B cell (primary cell): ENCODE results near the gene UXT. TPM values are rescaled to one million over a fixed set of nuclear protein-coding genes. Genes with fewer than 3 reads are reported as not detected.

Source experiments
- ATAC-seq: fragments of 200-7000 bp; cut with Tn5 transposase; one replicate; pipeline ENCODE4 v1.10.0; 2021; ENCODE audit warnings: low read depth, mild to moderate bottlenecking, moderate number of reproducible peaks, moderate library complexity
- CTCF ChIA-PET: fragments of 350-600 bp; sonication (Branson Sonifier 250); formaldehyde crosslinking; loops from one replicate; lab custom pipeline; 2021; ENCODE audit warnings: antibody characterized with exemption, inconsistent platforms; lab: Charles Lee
- POLR2A ChIA-PET: fragments of 350-600 bp; sonication (Branson Sonifier 250); formaldehyde crosslinking; loops from one replicate; lab custom pipeline; 2021; ENCODE audit warnings: antibody characterized with exemption; lab: Charles Lee
- DNase-seq: peaks from one replicate; pipeline ENCODE4 v3.0.0; 2013
- H2AFZ ChIP-seq: 2 replicates; pipeline ENCODE4 v1.6.1; 2012; ENCODE audit warnings: mild to moderate bottlenecking, low read depth, low read length; ENCODE audit not compliant: insufficient read depth, poor library complexity, severe bottlenecking
- H3K27ac ChIP-seq, 2 donors: 1 replicate in 1 of 2; 2 replicates in 1 of 2; pipeline ENCODE4 v1.5.1; 2012 to 2013; ENCODE audit warnings: low read length in 2 of 2, mild to moderate bottlenecking in 2 of 2, moderate library complexity in 1 of 2
- H3K27me3 ChIP-seq, 4 experiments: fragments of 200-600 bp in 1 of 4; sonication (generic) in 1 of 4; replicated peaks in 1 of 4; 1 replicate in 2 of 4; 2 replicates in 2 of 4; pipeline versions ENCODE4 v1.6.1 to v1.7.0; 2013 to 2016; ENCODE audit warnings: low read length in 3 of 4, mild to moderate bottlenecking in 2 of 4, mixed read lengths in 1 of 4, moderate library complexity in 1 of 4; ENCODE audit not compliant: insufficient read depth in 4 of 4, control insufficient read depth in 3 of 4; ENCODE audit errors: control extremely low read depth in 1 of 4
- H3K36me3 ChIP-seq, 2 experiments: replicated peaks in 1 of 2; 1 replicate in 1 of 2; 2 replicates in 1 of 2; pipeline versions ENCODE4 v1.6.1 to v1.7.1; 2013; ENCODE audit warnings: low read length in 1 of 2; ENCODE audit not compliant: insufficient read depth in 2 of 2, control insufficient read depth in 1 of 2; ENCODE audit errors: control extremely low read depth in 1 of 2, extremely low read depth in 1 of 2
- H3K4me1 ChIP-seq, 2 donors: fragments of 200-600 bp in 1 of 2; sonication (generic) in 1 of 2; 1 replicate in 1 of 2; 2 replicates in 1 of 2; pipeline versions ENCODE4 v1.5.1 to v1.6.1; 2013 to 2017; ENCODE audit warnings: low read length in 2 of 2; ENCODE audit not compliant: control insufficient read depth in 2 of 2, insufficient read depth in 2 of 2
- H3K4me2 ChIP-seq: replicated peaks from 2 replicates; pipeline ENCODE3; 2012; ENCODE audit warnings: mild to moderate bottlenecking, low read depth, low read length; ENCODE audit not compliant: poor library complexity, severe bottlenecking
- H3K4me3 ChIP-seq, 5 experiments: fragments of 200-600 bp in 1 of 5; sonication (generic) in 1 of 5; 1 replicate in 3 of 5; 2 replicates in 2 of 5; pipeline versions ENCODE4 v1.5.1 to v1.7.0; 2011 to 2016; ENCODE audit warnings: low read length in 4 of 5, mild to moderate bottlenecking in 4 of 5, low read depth in 2 of 5, control low read depth in 1 of 5, moderate library complexity in 1 of 5; ENCODE audit not compliant: insufficient read depth in 1 of 5; ENCODE audit errors: control extremely low read depth in 1 of 5, extremely low read depth in 1 of 5
- H3K79me2 ChIP-seq: fragments of 200-600 bp; sonication (generic); one replicate; pipeline ENCODE4 v1.6.0; 2016; ENCODE audit warnings: low read length; ENCODE audit not compliant: control insufficient read depth, insufficient read depth
- H3K9ac ChIP-seq: fragments of 200-600 bp; sonication (generic); 2 replicates; pipeline ENCODE4 v1.6.1; 2017; ENCODE audit warnings: mild to moderate bottlenecking, low read length, moderate library complexity
- H3K9me3 ChIP-seq, 3 donors: one replicate each; pipeline versions ENCODE4 v1.6.1 to v1.7.1; 2013; ENCODE audit warnings: low read length in 2 of 3; ENCODE audit not compliant: control insufficient read depth in 2 of 3, insufficient read depth in 1 of 3; ENCODE audit errors: control extremely low read depth in 1 of 3
- H4K20me1 ChIP-seq: 2 replicates; pipeline ENCODE4 v1.6.0; 2012; ENCODE audit warnings: mild to moderate bottlenecking, low read length; ENCODE audit not compliant: insufficient read depth, control insufficient read depth, poor library complexity, severe bottlenecking
- H3K27ac Mint-ChIP-seq: one replicate; pipeline ENCODE4 v1.8.0; 2021; ENCODE audit warnings: mixed read lengths
- H3K27me3 Mint-ChIP-seq: one replicate; pipeline ENCODE4 v1.8.0; 2021; ENCODE audit warnings: mixed read lengths
- H3K4me1 Mint-ChIP-seq: one replicate; pipeline ENCODE4 v1.8.0; 2021; ENCODE audit warnings: mixed read lengths
- H3K4me3 Mint-ChIP-seq: one replicate; pipeline ENCODE4 v1.8.0; 2021; ENCODE audit warnings: mixed read lengths
- H3K9me3 Mint-ChIP-seq: one replicate; pipeline ENCODE4 v1.8.0; 2022; ENCODE audit warnings: mixed read lengths; ENCODE audit not compliant: insufficient read depth
- CTCF ChIP-seq: fragments of 200-600 bp; IDR thresholded peaks from one replicate; pipeline ENCODE4 v1.8.0; 2022; ENCODE audit warnings: antibody characterized with exemption, mild to moderate bottlenecking
- EZH2 ChIP-seq: IDR thresholded peaks from 2 replicates; pipeline ENCODE4 v1.6.1; 2012; ENCODE audit warnings: borderline replicate concordance, low read depth, mild to moderate bottlenecking, moderate library complexity, low read length; ENCODE audit not compliant: insufficient read depth, poor library complexity, severe bottlenecking
- WGBS: methylation state at CpG from one replicate; pipeline ENCODE4 v1.1.5; 2013; ENCODE audit warnings: missing lambda C conversion rate; ENCODE audit not compliant: insufficient coverage; 5-methylcytosine and 5-hydroxymethylcytosine counted together
- intact Hi-C: fragments of 100-400 bp; cut with micrococcal nuclease; formaldehyde crosslinking; loops from one replicate; pipeline ENCODE4 v1.10.0; 2022
- polyA plus RNA-seq: library from polyadenylated mRNA; depleted of rRNA; stranded (reverse); fragments of >200 nt; gene quantifications from 2 replicates; pipeline ENCODE4 v1.2.3, GENCODE V29; 2012
- total RNA-seq, 2 donors: library from RNA; stranded (reverse); fragments of 120-200 nt in 1 of 2; gene quantifications; 1 replicate in 1 of 2; 2 replicates in 1 of 2; pipeline versions ENCODE4 v1.2.3 to v1.2.4, GENCODE V29; 2013 to 2022

The UXT gene
- total and polyA plus RNA-seq, 2 donors (not counting 1 experiment from before 2014, with no cell fraction given), result 177 to 238 TPM

GRCh38 chrX:47628982-47629381 lies 30.0 kb downstream of the UXT start:
- Mint-ChIP-seq H3K4me1 (peaks cover 20% of the 10 kb centered on the region), H3K27me3 (peaks cover 8% of the 10 kb centered on the region), H3K9me3 (no peaks in the 10 kb centered on the region), H3K4me3 (no peak overlapping the region), H3K27ac (no peak overlapping the region)
- DNase-seq (no peak), ATAC-seq (peak; percentile 24)
- no peak overlapping the region for H3K9ac ChIP-seq
- H3K36me3 ChIP-seq, result no peaks in the 10 kb centered on the region
- H3K27me3 ChIP-seq, result peaks cover 0 to 3% (median 0%) of the 10 kb centered on the region in 4 experiments
- H3K4me2 ChIP-seq, result no peak overlapping the region
- no peaks in the 10 kb centered on the region for H4K20me1 ChIP-seq
- H3K79me2 ChIP-seq, result no peaks in the 10 kb centered on the region
- intact Hi-C loops, result no loop called here
- H3K27ac ChIP-seq, result no peak overlapping the region
- no peaks in the 10 kb centered on the region for H3K9me3 ChIP-seq
- ChIA-PET POLR2A (no interaction called here), CTCF (interaction anchor here (0.6 to 1.0 kb wide), 2 partner anchors 68 to 1027 kb away, joined by 3 read pairs; partner anchors contain the start of gene ARAF)
- no peak overlapping the region for H2AFZ ChIP-seq
- TF ChIP-seq EZH2, result no peak
- no peak for TF ChIP-seq CTCF
- peak overlapping the region in 1 of 5 experiments; percentile 12 for H3K4me3 ChIP-seq
- H3K4me1 ChIP-seq, result peaks cover 7 to 13% of the 10 kb centered on the region in 2 donors
- WGBS, result no CpG with 5 or more reads among the region's 1 CpG

DNA sequence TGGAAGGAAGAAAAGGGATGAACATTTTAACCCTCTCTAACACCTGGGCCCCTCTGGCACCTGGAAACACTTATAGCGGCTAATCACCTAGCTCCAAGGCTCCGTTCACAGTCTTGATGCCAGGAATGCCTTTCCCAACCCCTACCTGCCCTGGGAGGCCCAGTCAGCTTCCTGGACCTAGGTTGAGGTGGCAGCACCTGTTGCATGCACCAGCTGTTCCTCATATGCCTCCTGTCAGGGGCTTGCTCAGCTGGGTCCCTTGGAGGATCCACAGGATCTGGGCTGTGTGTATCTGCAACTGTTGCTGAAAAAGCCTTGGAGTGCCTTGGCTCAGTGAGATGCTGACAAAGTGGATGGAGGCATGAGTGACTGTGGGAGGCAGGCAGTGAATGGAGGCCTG lies 33.6 kb downstream of the UXT start:
- Mint-ChIP-seq H3K27ac (no peak overlapping the region), H3K4me3 (no peak overlapping the region), H3K27me3 (peaks cover 21% of the 10 kb centered on the region), H3K4me1 (peaks cover 27% of the 10 kb centered on the region), H3K9me3 (no peaks in the 10 kb centered on the region)
- no peak overlapping the region for H3K4me2 ChIP-seq
- peaks cover 11 to 18% of the 10 kb centered on the region in 2 donors for H3K4me1 ChIP-seq
- no peak overlapping the region for H2AFZ ChIP-seq
- peaks cover 0 to 21% (median 0%) of the 10 kb centered on the region in 4 experiments for H3K27me3 ChIP-seq
- no peak for DNase-seq
- no peaks in the 10 kb centered on the region for H3K36me3 ChIP-seq
- H4K20me1 ChIP-seq, result no peaks in the 10 kb centered on the region
- no peak for ATAC-seq
- TF ChIP-seq EZH2, result no peak
- TF ChIP-seq CTCF, result no peak
- H3K79me2 ChIP-seq, result no peaks in the 10 kb centered on the region
- 80% methylated on average over 1 of the region's 2 CpGs for WGBS
- CTCF ChIA-PET, result no interaction called here
- intact Hi-C loops, result no loop called here
- no peaks in the 10 kb centered on the region for H3K9me3 ChIP-seq
- no peak overlapping the region for H3K27ac ChIP-seq
- no peak overlapping the region for H3K4me3 ChIP-seq
- H3K9ac ChIP-seq, result no peak overlapping the region
- POLR2A ChIA-PET, result no interaction called here
